Measurements from ENCODE around the gene DNAJC22.
"Not testable (repeated sequence)": the region's sequence is repeated elsewhere in the genome, so short reads cannot be mapped to it uniquely, and the experiment has no call there.

Gene DNAJC22

GRCh38 chr12:49333778-49334177, 12.9 kb upstream of the DNAJC22 start:
- Histone ChIP-seq H3K27me3 (ENCODE audit: control insufficient read depth, insufficient read depth, low read length) (peaks cover 71% of the 10 kb centered on the region), H3K4me1 (ENCODE audit: control insufficient read depth, insufficient read depth, low read length) (peaks cover 20% of the 10 kb centered on the region)
- H3K9me3 ChIP-seq (ENCODE audit: control insufficient read depth, low read length); H3K36me3 ChIP-seq (ENCODE audit: control insufficient read depth, insufficient read depth, low read length); H3K9ac ChIP-seq (ENCODE audit: low read length); H3K4me3 ChIP-seq (ENCODE audit: low read length): not testable (repeated sequence)

GRCh38 chr12:49334226-49334625, 12.5 kb upstream of the DNAJC22 start:
- H3K27me3 ChIP-seq (ENCODE audit: control insufficient read depth, insufficient read depth, low read length), result peaks cover 72% of the 10 kb centered on the region
- H3K9ac ChIP-seq (ENCODE audit: low read length), result no peak overlapping the region
- no peak overlapping the region for H3K4me3 ChIP-seq (ENCODE audit: low read length)
- peaks cover 21% of the 10 kb centered on the region for H3K4me1 ChIP-seq (ENCODE audit: control insufficient read depth, insufficient read depth, low read length)
- no peaks in the 10 kb centered on the region for H3K9me3 ChIP-seq (ENCODE audit: control insufficient read depth, low read length)
- H3K36me3 ChIP-seq (ENCODE audit: control insufficient read depth, insufficient read depth, low read length), result no peaks in the 10 kb centered on the region

- Histone ChIP-seq H3K27me3 (ENCODE audit: control insufficient read depth, insufficient read depth, low read length) (peaks cover 72% of the 10 kb centered on the region), H3K9me3 (ENCODE audit: control insufficient read depth, low read length) (no peaks in the 10 kb centered on the region), H3K9ac (ENCODE audit: low read length) (no peak overlapping the region), H3K36me3 (ENCODE audit: control insufficient read depth, insufficient read depth, low read length) (no peaks in the 10 kb centered on the region), H3K4me1 (ENCODE audit: control insufficient read depth, insufficient read depth, low read length) (peaks cover 25% of the 10 kb centered on the region), H3K4me3 (ENCODE audit: low read length) (no peak overlapping the region)
These were observed 12.0 kb upstream of the DNAJC22 start for GRCh38 chr12:49334681-49335080.

GRCh38 chr12:49335118-49335954, 11.4 kb upstream of the DNAJC22 start:
- Histone ChIP-seq H3K9me3 (ENCODE audit: control insufficient read depth, low read length) (no peaks in the 10 kb centered on the region), H3K9ac (ENCODE audit: low read length) (no peak overlapping the region), H3K4me1 (ENCODE audit: control insufficient read depth, insufficient read depth, low read length) (peaks cover 26% of the 10 kb centered on the region), H3K4me3 (ENCODE audit: low read length) (no peak overlapping the region), H3K36me3 (ENCODE audit: control insufficient read depth, insufficient read depth, low read length) (no peaks in the 10 kb centered on the region), H3K27me3 (ENCODE audit: control insufficient read depth, insufficient read depth, low read length) (peaks cover 72% of the 10 kb centered on the region)

- peaks cover 75% of the 10 kb centered on the region for H3K27me3 ChIP-seq (ENCODE audit: control insufficient read depth, insufficient read depth, low read length)
- H3K4me3 ChIP-seq (ENCODE audit: low read length), result no peak overlapping the region
These were observed 10.6 kb upstream of the DNAJC22 start for GRCh38 chr12:49335955-49336644.

GRCh38 chr12:49336645-49337584, 9.8 kb upstream of the DNAJC22 start, which contains the start of gene C1QL4:
Gene C1QL4 (minus strand): TSS chr12:49337188. CDS start chr12:49336477, 711 bp downstream.
- Histone ChIP-seq H3K9me3 (ENCODE audit: control insufficient read depth, low read length) (no peaks in the 10 kb centered on the region), H3K9ac (ENCODE audit: low read length) (peak within 1 kb of the TSS; percentile 15), H3K4me3 (ENCODE audit: low read length) (no peak within 1 kb of the TSS), H3K36me3 (ENCODE audit: control insufficient read depth, insufficient read depth, low read length) (no peaks in the 10 kb centered on the region), H3K27me3 (ENCODE audit: control insufficient read depth, insufficient read depth, low read length) (peaks cover 79% of the 10 kb centered on the region), H3K4me1 (ENCODE audit: control insufficient read depth, insufficient read depth, low read length) (peaks cover 20% of the 10 kb centered on the region)

More at GRCh38 chr12:49335955-49336644, 10.6 kb upstream of the DNAJC22 start:
- H3K4me1 ChIP-seq (ENCODE audit: control insufficient read depth, insufficient read depth, low read length), result peaks cover 26% of the 10 kb centered on the region
- H3K36me3 ChIP-seq (ENCODE audit: control insufficient read depth, insufficient read depth, low read length), result no peaks in the 10 kb centered on the region
- H3K9ac ChIP-seq (ENCODE audit: low read length), result no peak overlapping the region
- H3K9me3 ChIP-seq (ENCODE audit: control insufficient read depth, low read length), result no peaks in the 10 kb centered on the region

GRCh38 chr12:49338830-49339463, 7.7 kb upstream of the DNAJC22 start:
- Histone ChIP-seq H3K27me3 (ENCODE audit: control insufficient read depth, insufficient read depth, low read length) (peaks cover 81% of the 10 kb centered on the region), H3K9ac (ENCODE audit: low read length) (no peak overlapping the region)

GRCh38 chr12:49339464-49339861, 7.2 kb upstream of the DNAJC22 start:
- Histone ChIP-seq H3K27me3 (ENCODE audit: control insufficient read depth, insufficient read depth, low read length) (peaks cover 81% of the 10 kb centered on the region), H3K36me3 (ENCODE audit: control insufficient read depth, insufficient read depth, low read length) (no peaks in the 10 kb centered on the region), H3K4me1 (ENCODE audit: control insufficient read depth, insufficient read depth, low read length) (peaks cover 41% of the 10 kb centered on the region), H3K9me3 (ENCODE audit: control insufficient read depth, low read length) (no peaks in the 10 kb centered on the region), H3K4me3 (ENCODE audit: low read length) (no peak overlapping the region), H3K9ac (ENCODE audit: low read length) (no peak overlapping the region)

More at GRCh38 chr12:49338830-49339463, 7.7 kb upstream of the DNAJC22 start:
- no peaks in the 10 kb centered on the region for H3K36me3 ChIP-seq (ENCODE audit: control insufficient read depth, insufficient read depth, low read length)
- H3K9me3 ChIP-seq (ENCODE audit: control insufficient read depth, low read length), result no peaks in the 10 kb centered on the region
- no peak overlapping the region for H3K4me3 ChIP-seq (ENCODE audit: low read length)
- H3K4me1 ChIP-seq (ENCODE audit: control insufficient read depth, insufficient read depth, low read length), result peaks cover 39% of the 10 kb centered on the region

- Histone ChIP-seq H3K4me1 (ENCODE audit: control insufficient read depth, insufficient read depth, low read length) (peaks cover 41% of the 10 kb centered on the region), H3K4me3 (ENCODE audit: low read length) (no peak overlapping the region), H3K27me3 (ENCODE audit: control insufficient read depth, insufficient read depth, low read length) (peaks cover 80% of the 10 kb centered on the region), H3K9ac (ENCODE audit: low read length) (no peak overlapping the region), H3K9me3 (ENCODE audit: control insufficient read depth, low read length) (no peaks in the 10 kb centered on the region), H3K36me3 (ENCODE audit: control insufficient read depth, insufficient read depth, low read length) (no peaks in the 10 kb centered on the region)
These were observed 6.4 kb upstream of the DNAJC22 start for GRCh38 chr12:49340095-49340870.

GRCh38 chr12:49340971-49341776, 5.5 kb upstream of the DNAJC22 start:
- Histone ChIP-seq H3K9me3 (ENCODE audit: control insufficient read depth, low read length) (no peaks in the 10 kb centered on the region), H3K36me3 (ENCODE audit: control insufficient read depth, insufficient read depth, low read length) (no peaks in the 10 kb centered on the region), H3K4me1 (ENCODE audit: control insufficient read depth, insufficient read depth, low read length) (peaks cover 50% of the 10 kb centered on the region), H3K27me3 (ENCODE audit: control insufficient read depth, insufficient read depth, low read length) (peaks cover 79% of the 10 kb centered on the region), H3K9ac (ENCODE audit: low read length) (no peak overlapping the region), H3K4me3 (ENCODE audit: low read length) (no peak overlapping the region)

Data from mucosa of stomach (tissue), 1 donor.